HG02642 (cell line): ENCODE data around the gene PRH2.

ENCODE experiments used
- ATAC-seq: cut with Tn5 transposase; IDR thresholded peaks from one replicate; pipeline ENCODE4 v1.9.1; 2021; ENCODE audit warnings: mild to moderate bottlenecking; ENCODE audit not compliant: unreplicated experiment, poor library complexity

Gene PRH2

DNA sequence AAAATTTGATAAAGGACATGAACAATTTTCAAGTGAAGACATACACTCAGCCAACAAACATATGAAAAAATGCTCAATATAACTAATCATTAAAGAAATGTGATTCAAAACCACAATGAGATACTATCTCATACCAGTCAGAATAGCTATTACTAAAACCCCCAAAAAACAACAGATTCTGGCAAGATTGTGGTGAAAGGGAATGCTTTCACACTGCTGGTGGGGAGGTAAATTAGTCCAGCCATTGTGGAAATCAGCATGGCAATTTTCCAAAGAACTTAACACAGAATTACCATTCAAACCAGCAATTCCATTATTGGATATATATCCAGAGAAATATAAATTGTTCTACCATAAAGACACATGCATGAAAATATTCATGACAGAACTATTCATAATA, 28.7 kb downstream of the PRH2 start:
- ATAC-seq, result no peak

DNA sequence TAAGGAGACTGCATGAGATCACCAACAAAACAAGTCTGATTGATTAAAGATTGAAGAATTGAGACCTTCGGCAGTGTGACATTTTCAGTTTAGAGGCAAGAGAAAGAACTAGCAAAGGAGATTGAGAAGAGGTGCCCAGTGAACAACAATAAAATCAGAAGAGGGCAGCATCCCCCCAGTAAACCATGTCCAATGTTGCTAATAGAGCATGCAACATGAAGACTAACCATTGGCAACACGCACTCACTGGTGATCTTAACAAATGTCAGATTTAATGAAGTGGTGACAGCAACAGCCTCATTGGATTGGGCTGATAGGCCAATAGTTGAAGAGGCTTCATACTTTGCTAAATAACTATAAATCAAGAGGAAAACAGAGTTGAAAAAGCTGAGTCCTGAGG, 30.8 kb downstream of the PRH2 start:
- no peak for ATAC-seq

- ATAC-seq, result no peak
Observed at GRCh38 chr12:10960211-10960610, 31.2 kb downstream of the PRH2 start.

DNA sequence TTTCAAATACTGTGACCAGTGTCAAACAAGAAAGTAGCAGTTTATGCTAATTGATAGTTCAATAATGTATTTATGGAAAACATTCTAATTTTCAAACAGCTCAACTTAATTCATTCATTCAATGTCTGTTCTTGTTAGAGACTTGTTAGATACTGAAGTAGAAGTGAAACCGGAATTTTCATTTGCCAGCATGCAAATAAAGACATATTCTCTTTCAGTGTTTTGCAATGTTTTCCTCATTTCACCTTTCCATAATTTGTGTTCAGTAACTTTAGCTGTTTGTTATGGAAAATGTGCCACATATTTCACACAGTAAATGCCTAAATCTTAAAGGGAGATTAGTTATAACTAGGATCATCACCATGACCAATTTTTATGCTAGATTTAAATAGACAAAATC, 36.4 kb downstream of the PRH2 start:
- ATAC-seq, result no peak

DNA sequence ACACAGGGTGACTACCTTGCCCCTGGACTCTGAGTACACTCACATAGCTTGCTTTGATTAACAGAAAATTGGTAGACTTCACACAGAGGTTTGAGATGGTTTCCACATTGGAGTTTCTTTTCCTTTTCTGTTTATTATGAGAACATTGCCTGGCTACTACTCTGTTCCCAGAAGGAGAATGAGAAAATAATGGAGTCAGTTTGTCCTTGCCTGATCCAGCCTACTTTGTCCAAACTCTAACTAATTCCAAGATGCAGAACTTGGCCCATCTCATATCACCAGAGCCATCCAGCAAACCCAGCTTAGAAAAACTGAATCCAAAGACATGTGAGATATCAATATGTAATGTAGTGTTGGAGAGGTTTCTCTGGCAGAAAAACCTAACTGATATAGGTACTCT, 37.3 kb downstream of the PRH2 start:
- no peak for ATAC-seq

DNA sequence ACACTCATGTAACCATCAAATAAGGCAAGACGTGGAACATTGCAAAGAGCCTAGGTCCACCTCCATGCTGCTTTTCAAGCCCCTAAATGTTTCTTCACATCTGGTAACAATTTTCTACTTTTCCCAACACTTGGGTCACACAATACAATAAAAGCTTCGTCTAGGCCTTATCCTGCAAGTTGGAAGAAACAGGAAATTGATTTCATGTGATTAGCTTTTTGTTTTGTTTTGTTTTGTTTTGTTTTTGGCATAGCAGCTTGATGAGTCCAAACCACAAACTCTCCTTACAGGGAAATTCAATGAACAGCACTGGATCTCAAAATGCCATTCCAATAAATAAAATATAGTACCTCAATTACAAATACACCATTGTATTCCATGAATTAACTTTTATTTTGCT, 38.4 kb downstream of the PRH2 start:
- ATAC-seq, result no peak

DNA sequence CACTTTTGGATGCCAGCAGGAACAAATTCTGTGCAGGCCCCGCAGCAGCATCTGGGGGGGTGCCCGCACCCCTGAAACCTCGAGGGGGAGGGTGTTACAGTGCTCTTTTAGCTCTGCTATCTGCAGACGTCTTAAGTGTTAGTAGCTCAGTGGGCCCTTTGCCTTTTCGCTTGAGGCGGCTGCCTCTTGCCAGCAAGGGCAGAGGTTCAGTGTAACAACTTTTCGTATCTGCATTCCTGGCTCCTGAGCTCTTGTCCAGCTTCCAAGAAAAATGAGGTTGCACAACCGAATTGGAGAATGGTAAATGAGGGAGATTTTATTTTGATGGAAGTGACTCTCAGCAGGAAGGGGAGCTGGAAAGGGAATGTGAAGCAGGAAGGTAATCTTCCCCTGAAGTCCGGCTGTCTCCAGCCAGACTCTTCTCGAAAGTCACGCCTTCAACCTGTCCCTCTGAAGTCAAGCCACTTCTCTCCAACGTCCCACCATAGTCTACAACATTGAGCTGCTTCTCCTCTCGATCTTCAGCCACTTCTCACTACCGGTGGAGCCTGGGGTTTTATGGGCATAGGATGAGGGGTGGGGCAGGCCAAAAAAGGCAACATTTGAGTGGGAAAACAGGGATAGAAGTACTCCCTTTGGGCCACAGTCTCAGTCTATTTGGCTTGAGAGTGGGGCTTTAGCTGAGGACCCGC, 39.9 kb downstream of the PRH2 start:
- no peak for ATAC-seq

DNA sequence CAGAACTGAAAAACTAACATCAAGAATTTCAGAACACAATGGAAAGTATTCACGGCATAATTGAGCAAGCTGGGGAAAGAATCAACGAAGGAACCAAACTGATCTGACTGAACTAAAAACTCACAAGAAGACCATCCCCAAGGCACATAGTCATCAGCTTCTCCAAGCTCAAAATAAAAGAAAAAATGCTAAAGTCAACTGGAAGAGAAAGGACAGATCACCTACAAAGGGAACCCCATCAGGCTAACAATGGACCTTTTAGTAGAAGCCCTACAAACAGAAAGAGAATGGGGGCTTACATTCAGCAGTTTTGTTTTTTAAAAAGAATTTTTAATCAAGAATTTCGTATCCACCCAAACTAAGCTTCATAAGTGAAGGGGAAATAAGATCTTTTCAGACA, 45.9 kb downstream of the PRH2 start:
- ATAC-seq, result no peak

GRCh38 chr12:10982244-10982643, 53.2 kb downstream of the PRH2 start:
- ATAC-seq, result no peak
